Measurements from ENCODE around the gene LDLRAD4. TPM values are rescaled to one million over a fixed set of nuclear protein-coding genes. Genes with fewer than 3 reads are reported as not detected.

The LDLRAD4 gene
- total RNA-seq, 2 experiments from 2014 or later, result 34.3 to 35.7 TPM

DNA sequence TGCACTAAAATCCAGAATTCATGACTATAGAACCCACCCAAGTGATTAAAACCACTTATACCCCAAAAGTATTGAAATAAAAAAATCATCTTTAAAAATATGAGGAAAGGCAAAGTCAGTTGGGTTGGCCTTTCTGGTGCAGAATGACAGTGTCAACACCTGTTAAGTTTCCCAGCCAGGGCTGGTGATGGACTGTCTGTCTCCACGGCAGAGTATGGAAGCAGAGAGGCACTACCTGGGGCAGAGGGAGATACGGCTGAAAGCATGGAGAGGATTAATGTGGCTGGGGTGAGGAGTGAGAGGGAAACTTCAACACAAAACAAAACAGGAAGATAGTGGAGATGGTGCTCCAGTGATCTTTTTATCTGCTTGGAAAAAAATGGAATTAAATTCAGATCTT lies 292.0 kb downstream of the LDLRAD4 start:
- ATAC-seq (no peak), DNase-seq (no peak)
- Mint-ChIP-seq H3K9me3 (ENCODE audit: insufficient read depth) (no peaks in the 10 kb centered on the region), H3K36me3 (ENCODE audit: low read depth) (peaks cover 20% of the 10 kb centered on the region), H3K27ac (no peak overlapping the region), H3K4me3 (no peak overlapping the region), H3K27me3 (ENCODE audit: low read depth) (no peaks in the 10 kb centered on the region), H3K4me1 (ENCODE audit: low read depth) (peaks cover 32% of the 10 kb centered on the region)
- POLR2A ChIA-PET, result no interaction called here
- CTCF ChIA-PET, result interaction anchor here (1.0 kb wide), 1 partner anchor 295 kb away, joined by 3 read pairs; no protein-coding TSS in a partner anchor

DNA sequence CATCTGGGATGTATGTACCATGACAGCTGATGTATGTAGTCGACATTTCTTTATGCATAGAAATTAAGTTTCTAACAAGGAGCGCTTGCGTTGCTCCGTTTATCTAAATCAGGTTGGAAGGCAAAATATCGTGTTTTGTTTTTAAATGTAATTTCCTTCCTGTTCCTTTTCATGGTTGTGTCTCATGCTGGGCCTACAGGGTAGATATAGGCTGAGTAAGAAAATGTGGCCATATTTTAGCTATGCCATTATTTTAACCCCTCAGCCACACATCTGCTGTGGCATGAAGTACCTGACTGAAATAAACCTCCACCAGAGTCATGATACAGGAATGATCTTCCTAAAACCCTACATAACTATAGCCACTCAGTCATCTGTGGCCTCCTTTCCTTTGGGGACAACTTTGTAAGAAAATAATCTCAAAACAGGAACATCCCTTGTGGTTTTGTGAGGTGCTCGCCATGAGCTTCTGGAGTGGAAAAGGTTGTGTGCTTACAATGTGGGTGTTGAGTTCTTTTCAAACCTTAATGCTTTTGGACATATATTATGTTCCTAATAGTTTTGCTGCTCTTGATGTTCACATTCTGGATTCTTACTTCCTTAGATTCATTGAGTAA lies 293.5 kb downstream of the LDLRAD4 start:
- peaks cover 29% of the 10 kb centered on the region for H3K36me3 Mint-ChIP-seq (ENCODE audit: low read depth)
- ChIA-PET CTCF (interaction anchor here (1.3 to 2.5 kb wide), 3 partner anchors 10 to 296 kb away, joined by 5 to 10 read pairs (median 6); no protein-coding TSS in a partner anchor), POLR2A (no interaction called here)
- no peak overlapping the region for H3K27ac Mint-ChIP-seq
- H3K4me3 Mint-ChIP-seq, result no peak overlapping the region
- DNase-seq (no peak), ATAC-seq (no peak)
- H3K4me1 Mint-ChIP-seq (ENCODE audit: low read depth), result peaks cover 25% of the 10 kb centered on the region
- no peaks in the 10 kb centered on the region for H3K27me3 Mint-ChIP-seq (ENCODE audit: low read depth)
- H3K9me3 Mint-ChIP-seq (ENCODE audit: insufficient read depth), result no peaks in the 10 kb centered on the region

DNA sequence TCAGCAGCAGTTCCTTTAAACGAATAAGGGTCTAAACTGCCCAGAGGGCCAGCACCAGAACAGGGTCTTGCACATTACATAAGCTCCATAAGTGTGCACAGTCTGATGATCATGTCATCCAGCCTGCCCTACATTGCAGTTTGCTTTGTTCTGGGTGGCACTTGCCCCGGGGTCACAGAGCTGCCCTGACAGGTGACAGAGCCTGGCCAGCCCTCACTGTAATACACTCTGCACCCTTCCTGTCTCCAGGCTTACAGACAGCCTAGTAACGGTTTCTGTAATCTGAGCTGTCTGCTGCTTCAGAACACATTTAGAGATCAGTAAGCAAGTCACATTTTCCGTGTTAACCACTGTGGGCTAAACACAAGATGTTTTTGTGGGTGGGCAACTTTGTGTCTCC lies 294.5 kb downstream of the LDLRAD4 start:
- ATAC-seq (peak; percentile 87), DNase-seq (peak; percentile 24)
- CTCF ChIA-PET, result interaction anchor here (0.6 to 2.5 kb wide), 5 partner anchors 9 to 116 kb away, joined by 3 to 10 read pairs (median 4); no protein-coding TSS in a partner anchor

DNA sequence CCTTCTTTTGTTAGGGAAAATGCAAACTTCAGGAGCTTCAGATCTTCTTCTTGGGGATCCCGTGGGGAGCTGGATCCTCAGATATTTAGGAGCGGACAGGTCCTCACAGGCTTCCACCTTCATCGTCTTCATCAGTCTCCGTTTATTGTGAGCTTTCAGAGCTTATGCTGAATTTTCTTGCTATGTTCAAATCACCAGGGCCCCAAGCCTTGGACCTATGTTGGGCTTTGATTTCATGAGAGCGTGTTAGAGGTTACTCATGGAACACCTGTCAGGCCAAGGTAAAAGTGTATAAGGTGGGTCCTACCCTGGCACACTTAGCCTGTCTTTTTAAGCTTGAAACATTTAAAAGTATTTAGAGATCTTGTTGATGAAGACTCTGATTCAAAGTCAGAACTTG lies 294.9 kb downstream of the LDLRAD4 start:
- DNase-seq (no peak), ATAC-seq (no peak)
- Mint-ChIP-seq H3K27me3 (ENCODE audit: low read depth) (no peaks in the 10 kb centered on the region), H3K36me3 (ENCODE audit: low read depth) (peaks cover 42% of the 10 kb centered on the region), H3K4me3 (no peak overlapping the region), H3K9me3 (ENCODE audit: insufficient read depth) (peaks cover 8% of the 10 kb centered on the region), H3K27ac (no peak overlapping the region), H3K4me1 (ENCODE audit: low read depth) (peaks cover 25% of the 10 kb centered on the region)
- POLR2A ChIA-PET, result no interaction called here
- CTCF ChIA-PET, result interaction anchor here (0.6 to 2.5 kb wide), 6 partner anchors 8 to 297 kb away, joined by 3 to 10 read pairs (median 4); no protein-coding TSS in a partner anchor

More for the DNA sequence above, 294.5 kb downstream of the LDLRAD4 start:
- no peaks in the 10 kb centered on the region for H3K27me3 Mint-ChIP-seq (ENCODE audit: low read depth)
- POLR2A ChIA-PET, result no interaction called here
- peaks cover 3% of the 10 kb centered on the region for H3K9me3 Mint-ChIP-seq (ENCODE audit: insufficient read depth)
- H3K36me3 Mint-ChIP-seq (ENCODE audit: low read depth), result peaks cover 37% of the 10 kb centered on the region
- peaks cover 25% of the 10 kb centered on the region for H3K4me1 Mint-ChIP-seq (ENCODE audit: low read depth)
- no peak overlapping the region for H3K4me3 Mint-ChIP-seq
- H3K27ac Mint-ChIP-seq, result no peak overlapping the region

DNA sequence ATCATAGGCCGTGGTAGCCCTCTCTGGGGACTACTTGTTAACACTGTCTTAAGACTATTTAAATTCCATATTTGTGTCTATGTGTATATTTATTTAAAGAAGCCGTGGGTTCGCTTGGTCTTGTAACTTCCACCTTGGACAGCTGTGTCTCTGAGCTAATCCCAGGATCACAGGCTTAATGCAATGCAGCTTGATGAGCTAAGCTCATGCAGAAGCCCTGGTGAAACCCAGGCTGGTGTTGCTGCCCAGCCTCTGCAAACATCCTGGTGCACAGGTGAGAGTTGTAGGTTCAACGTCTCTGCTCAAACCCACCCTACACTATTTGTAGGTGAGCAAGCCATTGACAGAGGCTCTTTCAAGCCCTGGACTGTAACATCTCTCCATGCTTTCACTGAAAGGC lies 296.0 kb downstream of the LDLRAD4 start:
- no peak overlapping the region for H3K4me3 Mint-ChIP-seq
- POLR2A ChIA-PET, result no interaction called here
- peaks cover 42% of the 10 kb centered on the region for H3K36me3 Mint-ChIP-seq (ENCODE audit: low read depth)
- no peaks in the 10 kb centered on the region for H3K27me3 Mint-ChIP-seq (ENCODE audit: low read depth)
- CTCF ChIA-PET, result interaction anchor here (1.1 kb wide), 1 partner anchor 298 kb away, joined by 4 read pairs; no protein-coding TSS in a partner anchor
- peaks cover 8% of the 10 kb centered on the region for H3K9me3 Mint-ChIP-seq (ENCODE audit: insufficient read depth)
- ATAC-seq (no peak), DNase-seq (no peak)
- peaks cover 25% of the 10 kb centered on the region for H3K4me1 Mint-ChIP-seq (ENCODE audit: low read depth)
- no peak overlapping the region for H3K27ac Mint-ChIP-seq

DNA sequence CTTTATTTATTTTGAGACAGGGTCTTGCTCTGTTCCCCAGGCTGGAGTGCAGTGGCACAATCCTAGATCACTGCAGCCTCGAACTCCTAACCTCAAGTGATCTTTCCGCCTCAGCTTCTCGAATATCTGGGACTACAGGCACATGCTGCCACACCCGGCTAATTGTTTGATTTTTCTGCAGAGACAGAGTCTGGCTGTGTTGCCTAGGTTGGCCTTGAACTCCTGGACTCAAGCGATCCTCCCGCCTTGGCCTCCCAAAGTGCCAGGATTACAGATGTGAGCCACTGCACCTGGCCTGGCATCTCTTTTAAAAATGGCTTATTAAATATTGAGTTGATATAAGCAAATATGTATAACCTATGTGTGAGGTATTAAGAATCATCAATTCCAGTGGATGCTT lies 298.3 kb downstream of the LDLRAD4 start:
- Mint-ChIP-seq H3K4me1 (ENCODE audit: low read depth) (peaks cover 13% of the 10 kb centered on the region), H3K9me3 (ENCODE audit: insufficient read depth) (peaks cover 8% of the 10 kb centered on the region), H3K36me3 (ENCODE audit: low read depth) (peaks cover 38% of the 10 kb centered on the region), H3K27me3 (ENCODE audit: low read depth) (no peaks in the 10 kb centered on the region), H3K4me3 (no peak overlapping the region), H3K27ac (no peak overlapping the region)
- ChIA-PET POLR2A (no interaction called here), CTCF (no interaction called here)
- no peak for ATAC-seq
- DNase-seq, result no peak

DNA sequence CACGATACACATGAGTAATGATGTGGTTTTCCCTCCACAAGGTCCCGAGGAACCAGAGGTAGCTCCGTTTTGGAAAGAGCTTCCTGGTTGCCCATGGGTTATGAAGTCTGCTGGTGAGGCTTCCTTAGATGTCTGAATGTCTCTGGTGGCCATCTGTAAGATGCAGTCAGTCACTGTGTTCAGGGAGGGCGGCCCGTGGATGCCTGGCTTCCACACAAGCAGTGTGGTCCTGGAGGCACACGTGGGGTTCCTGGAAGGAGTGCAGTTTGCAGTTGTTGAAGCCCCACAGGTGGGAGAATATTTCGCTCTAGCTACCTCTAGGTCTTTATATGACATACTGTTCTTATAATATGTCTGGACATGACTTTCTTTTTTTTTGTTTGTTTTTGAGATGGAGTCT lies 298.8 kb downstream of the LDLRAD4 start:
- ChIA-PET CTCF (no interaction called here), POLR2A (no interaction called here)
- no peak for ATAC-seq
- Mint-ChIP-seq H3K4me3 (no peak overlapping the region), H3K4me1 (ENCODE audit: low read depth) (peaks cover 8% of the 10 kb centered on the region), H3K27me3 (ENCODE audit: low read depth) (no peaks in the 10 kb centered on the region), H3K36me3 (ENCODE audit: low read depth) (peaks cover 38% of the 10 kb centered on the region), H3K27ac (no peak overlapping the region), H3K9me3 (ENCODE audit: insufficient read depth) (peaks cover 8% of the 10 kb centered on the region)
- DNase-seq, result no peak

DNA sequence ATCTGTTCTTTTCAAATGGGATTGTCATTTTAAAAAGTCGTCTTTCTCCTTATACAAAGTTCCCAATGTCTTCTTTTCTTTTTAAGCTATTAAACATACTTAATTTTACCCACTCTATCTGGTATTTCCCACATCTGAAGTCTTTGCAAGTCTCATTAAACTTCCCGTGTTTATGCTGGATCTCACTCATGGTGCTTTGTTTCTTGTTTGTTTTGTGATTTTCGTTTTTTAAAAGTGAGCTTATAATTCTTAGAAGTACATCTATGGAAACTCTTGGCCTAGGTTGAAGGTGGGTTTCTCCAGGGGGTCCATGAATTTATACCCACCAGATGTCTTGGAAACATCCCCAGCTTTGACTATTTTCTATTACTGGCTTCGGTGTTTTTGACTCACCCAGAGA lies 299.8 kb downstream of the LDLRAD4 start:
- Mint-ChIP-seq H3K9me3 (ENCODE audit: insufficient read depth) (peaks cover 8% of the 10 kb centered on the region), H3K4me1 (ENCODE audit: low read depth) (no peaks in the 10 kb centered on the region), H3K27me3 (ENCODE audit: low read depth) (no peaks in the 10 kb centered on the region), H3K4me3 (no peak overlapping the region), H3K36me3 (ENCODE audit: low read depth) (peaks cover 41% of the 10 kb centered on the region), H3K27ac (no peak overlapping the region)
- no peak for ATAC-seq
- CTCF ChIA-PET, result interaction anchor here (1.0 to 1.7 kb wide), 2 partner anchors 12 to 94 kb away, joined by 4 to 5 read pairs; no protein-coding TSS in a partner anchor
- POLR2A ChIA-PET, result interaction anchor here (1.8 kb wide), 1 partner anchor 10 kb away, joined by 4 read pairs; no protein-coding TSS in a partner anchor
- DNase-seq, result no peak

DNA sequence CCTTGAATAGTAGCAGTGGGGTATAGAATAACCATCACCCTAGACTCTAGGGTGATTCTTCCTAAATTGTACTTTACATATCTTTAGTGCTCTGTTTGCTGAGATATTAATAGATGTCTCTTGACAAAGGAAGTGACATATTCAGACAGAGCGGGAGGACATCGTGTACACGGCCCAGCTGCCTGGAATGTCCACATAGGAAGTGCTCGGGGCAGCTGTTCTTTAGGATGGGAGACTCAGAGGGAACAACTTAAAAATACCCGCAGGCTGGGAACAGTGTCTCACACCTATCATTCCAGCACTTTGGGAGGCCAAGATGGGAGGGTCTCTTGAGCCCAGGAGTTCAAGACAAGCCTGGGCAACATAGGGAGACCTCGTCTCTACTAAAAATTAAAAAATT lies 301.7 kb downstream of the LDLRAD4 start:
- Mint-ChIP-seq H3K36me3 (ENCODE audit: low read depth) (peaks cover 33% of the 10 kb centered on the region), H3K4me3 (no peak overlapping the region), H3K27me3 (ENCODE audit: low read depth) (no peaks in the 10 kb centered on the region), H3K27ac (no peak overlapping the region), H3K9me3 (ENCODE audit: insufficient read depth) (peaks cover 8% of the 10 kb centered on the region), H3K4me1 (ENCODE audit: low read depth) (peaks cover 4% of the 10 kb centered on the region)
- POLR2A ChIA-PET, result interaction anchor here (1.8 kb wide), 1 partner anchor 8 kb away, joined by 4 read pairs; no protein-coding TSS in a partner anchor
- DNase-seq, result no peak
- ATAC-seq, result no peak
- CTCF ChIA-PET, result interaction anchor here (0.8 kb wide), 1 partner anchor 112 kb away, joined by 4 read pairs; no protein-coding TSS in a partner anchor

DNA sequence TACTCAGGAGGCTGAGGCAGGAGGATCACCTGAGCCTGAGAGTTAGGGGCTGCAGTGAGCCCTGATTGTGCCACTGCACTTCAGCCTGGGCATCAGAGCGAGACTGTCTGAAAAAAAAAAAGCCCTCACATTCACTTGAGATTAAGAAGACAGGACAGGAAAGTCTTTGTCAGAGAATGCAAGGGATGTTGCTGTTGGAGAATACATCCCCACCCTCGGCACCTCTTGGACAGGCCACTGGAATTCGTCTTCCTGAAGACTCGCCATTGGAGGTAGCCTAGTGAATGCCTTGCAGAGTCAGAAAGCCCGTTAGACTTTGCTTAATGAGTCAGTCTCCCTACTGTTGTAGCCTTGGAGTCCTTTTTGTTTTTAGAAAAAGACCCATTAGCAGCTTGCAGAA lies 302.2 kb downstream of the LDLRAD4 start:
- Mint-ChIP-seq H3K36me3 (ENCODE audit: low read depth) (peaks cover 30% of the 10 kb centered on the region), H3K27ac (no peak overlapping the region), H3K9me3 (ENCODE audit: insufficient read depth) (peaks cover 8% of the 10 kb centered on the region), H3K4me3 (no peak overlapping the region), H3K4me1 (ENCODE audit: low read depth) (peaks cover 4% of the 10 kb centered on the region), H3K27me3 (ENCODE audit: low read depth) (no peaks in the 10 kb centered on the region)
- DNase-seq, result no peak
- CTCF ChIA-PET, result no interaction called here
- POLR2A ChIA-PET, result no interaction called here
- no peak for ATAC-seq

DNA sequence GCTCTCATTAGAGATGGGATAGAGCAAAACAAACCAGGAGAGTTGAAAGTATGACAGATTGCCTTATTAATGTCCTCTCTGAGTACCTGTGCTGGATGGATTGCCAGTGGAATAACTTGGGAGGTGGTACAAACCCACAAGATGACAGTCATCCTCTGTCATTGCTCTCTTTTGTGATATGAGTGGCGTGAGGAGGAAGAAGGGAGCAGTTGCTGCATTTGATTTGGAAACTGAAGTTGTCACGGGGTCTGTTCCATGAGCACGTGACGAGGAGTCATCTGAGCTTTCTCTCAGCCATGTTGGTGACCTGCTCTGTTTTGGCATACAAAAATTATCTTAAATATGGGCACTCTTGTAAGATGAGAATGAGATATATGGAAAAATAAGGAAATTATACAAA lies 302.9 kb downstream of the LDLRAD4 start:
- ChIA-PET POLR2A (no interaction called here), CTCF (interaction anchor here (0.7 to 1.9 kb wide), 4 partner anchors 8 to 305 kb away, joined by 3 to 4 read pairs (median 4); no protein-coding TSS in a partner anchor)
- Mint-ChIP-seq H3K36me3 (ENCODE audit: low read depth) (peaks cover 25% of the 10 kb centered on the region), H3K9me3 (ENCODE audit: insufficient read depth) (peaks cover 8% of the 10 kb centered on the region), H3K4me1 (ENCODE audit: low read depth) (peaks cover 4% of the 10 kb centered on the region), H3K4me3 (no peak overlapping the region), H3K27me3 (ENCODE audit: low read depth) (no peaks in the 10 kb centered on the region), H3K27ac (no peak overlapping the region)
- no peak for ATAC-seq
- DNase-seq, result no peak

DNA sequence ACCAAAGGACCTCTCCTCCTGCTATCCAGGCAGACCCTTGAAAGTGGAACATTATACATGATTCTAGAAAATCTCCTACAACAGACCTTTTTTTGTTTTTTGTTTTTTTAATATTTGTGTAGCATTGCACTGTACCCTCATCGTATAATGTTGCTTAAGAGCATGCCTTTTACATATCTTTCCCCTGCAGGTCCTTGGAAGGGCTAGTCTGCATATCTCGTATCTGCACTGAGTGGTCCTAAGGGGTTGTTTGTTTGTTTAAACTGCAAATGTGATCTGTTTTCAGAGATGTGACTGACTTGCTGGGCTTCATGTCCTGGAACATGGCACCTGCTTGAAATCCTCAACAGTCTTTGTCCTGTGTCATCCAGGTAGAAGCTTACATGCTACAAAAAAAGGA lies 303.7 kb downstream of the LDLRAD4 start:
- H3K9me3 Mint-ChIP-seq (ENCODE audit: insufficient read depth), result peaks cover 8% of the 10 kb centered on the region
- POLR2A ChIA-PET, result no interaction called here
- no peaks in the 10 kb centered on the region for H3K27me3 Mint-ChIP-seq (ENCODE audit: low read depth)
- no peak overlapping the region for H3K27ac Mint-ChIP-seq
- no peak overlapping the region for H3K4me3 Mint-ChIP-seq
- ATAC-seq, result no peak
- CTCF ChIA-PET, result interaction anchor here (1.5 to 1.9 kb wide), 3 partner anchors 9 to 306 kb away, joined by 3 to 4 read pairs (median 4); no protein-coding TSS in a partner anchor
- peaks cover 4% of the 10 kb centered on the region for H3K4me1 Mint-ChIP-seq (ENCODE audit: low read depth)
- H3K36me3 Mint-ChIP-seq (ENCODE audit: low read depth), result peaks cover 19% of the 10 kb centered on the region
- DNase-seq, result no peak

All from activated CD8-positive, alpha-beta T cell treated with anti-CD3 and anti-CD28 coated beads, Interleukin-2, amount 10 ng/mL, durations not matched to agents 7 days and 5 days (primary cell).